WTC11 (cell line): Measurements from ENCODE around the gene ADRB2. TPM values are rescaled to one million over a fixed set of nuclear protein-coding genes. Genes with fewer than 3 reads are reported as not detected.

Experiments used
- ATAC-seq: fragments of 200-7000 bp; cut with Tn5 transposase; 2 replicates; pipeline ENCODE4 v1.10.0; 2021; ENCODE audit warnings: mild to moderate bottlenecking, moderate library complexity
- CTCF ChIA-PET: fragments of 300-600 bp; sonication (Branson Sonifier 250); formaldehyde crosslinking; loops from one replicate; lab custom pipeline; 2021; ENCODE audit warnings: antibody characterized with exemption; lab: Charles Lee
- POLR2A ChIA-PET: fragments of 350-600 bp; sonication (Branson Sonifier 250); formaldehyde crosslinking; loops from one replicate; lab custom pipeline; 2021; ENCODE audit warnings: antibody characterized with exemption; lab: Charles Lee
- DNase-seq: peaks from one replicate; pipeline ENCODE4 v3.0.0; 2021; ENCODE audit warnings: low spot score
- H3K27ac Mint-ChIP-seq: 2 replicates; pipeline ENCODE4 v1.8.0; 2021; ENCODE audit warnings: mixed read lengths
- H3K27me3 Mint-ChIP-seq: 2 replicates; pipeline ENCODE4 v1.8.0; 2021; ENCODE audit warnings: low read depth, mild to moderate bottlenecking, moderate library complexity, mixed read lengths
- H3K36me3 Mint-ChIP-seq: 2 replicates; pipeline ENCODE4 v1.8.0; 2021; ENCODE audit warnings: mixed read lengths
- H3K4me1 Mint-ChIP-seq: 2 replicates; pipeline ENCODE4 v1.8.0; 2022; ENCODE audit warnings: mixed read lengths
- H3K4me3 Mint-ChIP-seq: 2 replicates; pipeline ENCODE4 v1.8.0; 2021; ENCODE audit warnings: mild to moderate bottlenecking, moderate library complexity, mixed read lengths
- H3K9me3 Mint-ChIP-seq: 2 replicates; pipeline ENCODE4 v1.8.0; 2021; ENCODE audit warnings: mixed read lengths
- CREB1 ChIP-seq: sonication (generic); formaldehyde crosslinking; IDR thresholded peaks from 2 replicates; pipeline ENCODE4 v1.8.0; 2023; ENCODE audit warnings: mild to moderate bottlenecking, missing genetic modification reagents
- NFYB ChIP-seq: sonication (generic); formaldehyde crosslinking; conservative IDR thresholded peaks from 2 replicates; pipeline ENCODE4 v1.8.0; 2022; ENCODE audit warnings: low read depth, missing genetic modification reagents
- NR3C1 ChIP-seq: sonication (generic); formaldehyde crosslinking; conservative IDR thresholded peaks from 2 replicates; pipeline ENCODE4 v1.8.1; 2023; ENCODE audit warnings: low read depth, mild to moderate bottlenecking, missing genetic modification reagents
- SMAD3 ChIP-seq: sonication (generic); formaldehyde crosslinking; IDR thresholded peaks from 2 replicates; pipeline ENCODE4 v1.8.0; 2022; ENCODE audit warnings: missing genetic modification reagents, mild to moderate bottlenecking, borderline replicate concordance
- SOX15 ChIP-seq: fragments of 250-450 bp; sonication (Bioruptor Pico); IDR thresholded peaks from 2 replicates; pipeline ENCODE4 v1.9.0; 2021; ENCODE audit warnings: mild to moderate bottlenecking
- ZNF219 ChIP-seq: sonication (generic); formaldehyde crosslinking; IDR thresholded peaks from 2 replicates; pipeline ENCODE4 v1.8.0; 2023; ENCODE audit warnings: missing genetic modification reagents, mild to moderate bottlenecking, borderline replicate concordance
- ZNF396 ChIP-seq: fragments of 250-450 bp; sonication (Bioruptor Pico); IDR thresholded peaks from 2 replicates; pipeline ENCODE4 v1.8.0; 2021; ENCODE audit warnings: mild to moderate bottlenecking, moderate library complexity, borderline replicate concordance
- ZNF532 ChIP-seq: fragments of 250-450 bp; sonication (Bioruptor Pico); IDR thresholded peaks from 2 replicates; pipeline ENCODE4 v1.9.0; 2021; ENCODE audit warnings: mild to moderate bottlenecking, borderline replicate concordance
- total RNA-seq: library from RNA; stranded (reverse); gene quantifications from 3 replicates; pipeline ENCODE4 v1.2.3, GENCODE V29; 2021
- TF ChIP-seq, protein P1 (sequence below): sonication (generic); formaldehyde crosslinking; conservative IDR thresholded peaks from 2 replicates; pipeline ENCODE4 v1.8.1; 2022; ENCODE audit warnings: mild to moderate bottlenecking, missing genetic modification reagents
- TF ChIP-seq, protein P2 (sequence below): fragments of 250-450 bp; sonication (Bioruptor Pico); IDR thresholded peaks from 2 replicates; pipeline ENCODE4 v2.1.2; 2022; ENCODE audit warnings: mild to moderate bottlenecking, moderate library complexity
- TF ChIP-seq, protein P3 (sequence below): sonication (generic); formaldehyde crosslinking; IDR thresholded peaks from 2 replicates; pipeline ENCODE4 v1.8.1; 2023; ENCODE audit warnings: mild to moderate bottlenecking, moderate library complexity, missing genetic modification reagents
- TF ChIP-seq, protein P4 (sequence below): sonication (generic); formaldehyde crosslinking; IDR thresholded peaks from 2 replicates; pipeline ENCODE4 v1.8.0; 2022; ENCODE audit warnings: mild to moderate bottlenecking, missing genetic modification reagents
- TF ChIP-seq, protein P5 (sequence below): sonication (generic); formaldehyde crosslinking; IDR thresholded peaks from 2 replicates; pipeline ENCODE4 v1.8.1; 2023; ENCODE audit warnings: mild to moderate bottlenecking, missing genetic modification reagents
- TF ChIP-seq, protein P6 (sequence below): fragments of 250-450 bp; sonication (Bioruptor Pico); IDR thresholded peaks from 2 replicates; pipeline ENCODE4 v1.9.0; 2021; ENCODE audit warnings: mild to moderate bottlenecking
- TF ChIP-seq, protein P7 (sequence below): sonication (generic); formaldehyde crosslinking; IDR thresholded peaks from 2 replicates; pipeline ENCODE4 v1.8.1; 2023; ENCODE audit warnings: mild to moderate bottlenecking, missing genetic modification reagents, moderate library complexity
- TF ChIP-seq, protein P8 (sequence below): sonication (generic); formaldehyde crosslinking; IDR thresholded peaks from 2 replicates; pipeline ENCODE4 v1.8.0; 2022; ENCODE audit warnings: missing genetic modification reagents

Gene ADRB2
- total RNA-seq, 1 experiment from 2014 or later, result 1.2 TPM

- POLR2A ChIA-PET, result no interaction called here
- peaks cover 33% of the 10 kb centered on the region for H3K4me1 Mint-ChIP-seq
- TF ChIP-seq, protein P1, sequence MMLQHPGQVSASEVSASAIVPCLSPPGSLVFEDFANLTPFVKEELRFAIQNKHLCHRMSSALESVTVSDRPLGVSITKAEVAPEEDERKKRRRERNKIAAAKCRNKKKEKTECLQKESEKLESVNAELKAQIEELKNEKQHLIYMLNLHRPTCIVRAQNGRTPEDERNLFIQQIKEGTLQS (CRISPR knock-in tag), result no peak
- TF ChIP-seq SOX15 (CRISPR knock-in tag) (no peak), NFYB (no peak), ZNF532 (CRISPR knock-in tag) (no peak), CREB1 (no peak), NR3C1 (CRISPR knock-in tag) (no peak), ZNF219 (CRISPR knock-in tag) (no peak)
- TF ChIP-seq, protein P2, sequence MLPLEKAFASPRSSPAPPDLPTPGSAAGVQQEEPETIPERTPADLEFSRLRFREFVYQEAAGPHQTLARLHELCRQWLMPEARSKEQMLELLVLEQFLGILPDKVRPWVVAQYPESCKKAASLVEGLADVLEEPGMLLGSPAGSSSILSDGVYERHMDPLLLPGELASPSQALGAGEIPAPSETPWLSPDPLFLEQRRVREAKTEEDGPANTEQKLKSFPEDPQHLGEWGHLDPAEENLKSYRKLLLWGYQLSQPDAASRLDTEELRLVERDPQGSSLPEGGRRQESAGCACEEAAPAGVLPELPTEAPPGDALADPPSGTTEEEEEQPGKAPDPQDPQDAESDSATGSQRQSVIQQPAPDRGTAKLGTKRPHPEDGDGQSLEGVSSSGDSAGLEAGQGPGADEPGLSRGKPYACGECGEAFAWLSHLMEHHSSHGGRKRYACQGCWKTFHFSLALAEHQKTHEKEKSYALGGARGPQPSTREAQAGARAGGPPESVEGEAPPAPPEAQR (CRISPR knock-in tag), result no peak
- TF ChIP-seq, protein P3, sequence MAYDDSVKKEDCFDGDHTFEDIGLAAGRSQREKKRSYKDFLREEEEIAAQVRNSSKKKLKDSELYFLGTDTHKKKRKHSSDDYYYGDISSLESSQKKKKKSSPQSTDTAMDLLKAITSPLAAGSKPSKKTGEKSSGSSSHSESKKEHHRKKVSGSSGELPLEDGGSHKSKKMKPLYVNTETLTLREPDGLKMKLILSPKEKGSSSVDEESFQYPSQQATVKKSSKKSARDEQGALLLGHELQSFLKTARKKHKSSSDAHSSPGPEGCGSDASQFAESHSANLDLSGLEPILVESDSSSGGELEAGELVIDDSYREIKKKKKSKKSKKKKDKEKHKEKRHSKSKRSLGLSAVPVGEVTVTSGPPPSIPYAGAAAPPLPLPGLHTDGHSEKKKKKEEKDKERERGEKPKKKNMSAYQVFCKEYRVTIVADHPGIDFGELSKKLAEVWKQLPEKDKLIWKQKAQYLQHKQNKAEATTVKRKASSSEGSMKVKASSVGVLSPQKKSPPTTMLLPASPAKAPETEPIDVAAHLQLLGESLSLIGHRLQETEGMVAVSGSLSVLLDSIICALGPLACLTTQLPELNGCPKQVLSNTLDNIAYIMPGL (CRISPR knock-in tag), result no peak
- H3K27ac Mint-ChIP-seq, result no peak overlapping the region
- H3K9me3 Mint-ChIP-seq, result no peaks in the 10 kb centered on the region
- H3K27me3 Mint-ChIP-seq, result peaks cover 13% of the 10 kb centered on the region
- DNase-seq (no peak), ATAC-seq (peak; percentile 53; the same call in 1 of the 2 replicates)
- CTCF ChIA-PET, result interaction anchor here (0.9 to 1.7 kb wide), 3 partner anchors 12 to 124 kb away, joined by 3 to 12 read pairs (median 3); no protein-coding TSS in a partner anchor
- no peak overlapping the region for H3K4me3 Mint-ChIP-seq
- no peaks in the 10 kb centered on the region for H3K36me3 Mint-ChIP-seq
Measured at GRCh38 chr5:148833122-148833521, 6.7 kb downstream of the ADRB2 start.

DNA sequence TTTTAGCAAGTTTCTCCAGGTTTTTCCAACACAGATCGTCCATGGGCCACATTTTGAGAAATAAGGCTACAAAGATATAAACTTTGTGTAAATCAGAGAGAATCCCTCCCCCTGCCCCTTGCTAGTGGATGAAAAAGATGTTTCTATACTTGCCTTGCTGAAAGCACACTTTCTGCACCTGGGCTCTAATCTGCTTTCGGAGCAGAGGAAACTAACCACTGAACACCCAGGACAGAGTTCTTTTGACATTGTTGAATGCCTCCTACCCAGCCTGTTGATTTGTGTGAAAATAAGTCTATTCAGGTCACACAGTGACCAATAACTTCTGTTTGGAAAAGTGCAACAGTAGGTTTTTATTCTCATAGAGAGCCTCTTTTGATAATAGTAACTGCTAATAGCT, 7.5 kb downstream of the ADRB2 start:
- no peaks in the 10 kb centered on the region for H3K36me3 Mint-ChIP-seq
- ChIA-PET CTCF (interaction anchor here (1.6 kb wide), 1 partner anchor 123 kb away, joined by 5 read pairs; no protein-coding TSS in a partner anchor), POLR2A (no interaction called here)
- peaks cover 26% of the 10 kb centered on the region for H3K4me1 Mint-ChIP-seq
- H3K27me3 Mint-ChIP-seq, result peaks cover 6% of the 10 kb centered on the region
- no peak overlapping the region for H3K4me3 Mint-ChIP-seq
- no peak overlapping the region for H3K27ac Mint-ChIP-seq
- DNase-seq (no peak), ATAC-seq (no peak)
- no peaks in the 10 kb centered on the region for H3K9me3 Mint-ChIP-seq
- TF ChIP-seq SMAD3 (CRISPR knock-in tag), result no peak
- TF ChIP-seq, protein P4, sequence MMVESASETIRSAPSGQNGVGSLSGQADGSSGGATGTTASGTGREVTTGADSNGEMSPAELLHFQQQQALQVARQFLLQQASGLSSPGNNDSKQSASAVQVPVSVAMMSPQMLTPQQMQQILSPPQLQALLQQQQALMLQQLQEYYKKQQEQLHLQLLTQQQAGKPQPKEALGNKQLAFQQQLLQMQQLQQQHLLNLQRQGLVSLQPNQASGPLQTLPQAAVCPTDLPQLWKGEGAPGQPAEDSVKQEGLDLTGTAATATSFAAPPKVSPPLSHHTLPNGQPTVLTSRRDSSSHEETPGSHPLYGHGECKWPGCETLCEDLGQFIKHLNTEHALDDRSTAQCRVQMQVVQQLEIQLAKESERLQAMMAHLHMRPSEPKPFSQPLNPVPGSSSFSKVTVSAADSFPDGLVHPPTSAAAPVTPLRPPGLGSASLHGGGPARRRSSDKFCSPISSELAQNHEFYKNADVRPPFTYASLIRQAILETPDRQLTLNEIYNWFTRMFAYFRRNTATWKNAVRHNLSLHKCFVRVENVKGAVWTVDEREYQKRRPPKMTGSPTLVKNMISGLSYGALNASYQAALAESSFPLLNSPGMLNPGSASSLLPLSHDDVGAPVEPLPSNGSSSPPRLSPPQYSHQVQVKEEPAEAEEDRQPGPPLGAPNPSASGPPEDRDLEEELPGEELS (CRISPR knock-in tag), result no peak
- TF ChIP-seq ZNF396 (CRISPR knock-in tag), result no peak
- TF ChIP-seq, protein P5, sequence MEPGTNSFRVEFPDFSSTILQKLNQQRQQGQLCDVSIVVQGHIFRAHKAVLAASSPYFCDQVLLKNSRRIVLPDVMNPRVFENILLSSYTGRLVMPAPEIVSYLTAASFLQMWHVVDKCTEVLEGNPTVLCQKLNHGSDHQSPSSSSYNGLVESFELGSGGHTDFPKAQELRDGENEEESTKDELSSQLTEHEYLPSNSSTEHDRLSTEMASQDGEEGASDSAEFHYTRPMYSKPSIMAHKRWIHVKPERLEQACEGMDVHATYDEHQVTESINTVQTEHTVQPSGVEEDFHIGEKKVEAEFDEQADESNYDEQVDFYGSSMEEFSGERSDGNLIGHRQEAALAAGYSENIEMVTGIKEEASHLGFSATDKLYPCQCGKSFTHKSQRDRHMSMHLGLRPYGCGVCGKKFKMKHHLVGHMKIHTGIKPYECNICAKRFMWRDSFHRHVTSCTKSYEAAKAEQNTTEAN (CRISPR knock-in tag), result no peak
- TF ChIP-seq, protein P6, sequence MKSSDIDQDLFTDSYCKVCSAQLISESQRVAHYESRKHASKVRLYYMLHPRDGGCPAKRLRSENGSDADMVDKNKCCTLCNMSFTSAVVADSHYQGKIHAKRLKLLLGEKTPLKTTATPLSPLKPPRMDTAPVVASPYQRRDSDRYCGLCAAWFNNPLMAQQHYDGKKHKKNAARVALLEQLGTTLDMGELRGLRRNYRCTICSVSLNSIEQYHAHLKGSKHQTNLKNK (CRISPR knock-in tag), result no peak
- TF ChIP-seq, protein P7, sequence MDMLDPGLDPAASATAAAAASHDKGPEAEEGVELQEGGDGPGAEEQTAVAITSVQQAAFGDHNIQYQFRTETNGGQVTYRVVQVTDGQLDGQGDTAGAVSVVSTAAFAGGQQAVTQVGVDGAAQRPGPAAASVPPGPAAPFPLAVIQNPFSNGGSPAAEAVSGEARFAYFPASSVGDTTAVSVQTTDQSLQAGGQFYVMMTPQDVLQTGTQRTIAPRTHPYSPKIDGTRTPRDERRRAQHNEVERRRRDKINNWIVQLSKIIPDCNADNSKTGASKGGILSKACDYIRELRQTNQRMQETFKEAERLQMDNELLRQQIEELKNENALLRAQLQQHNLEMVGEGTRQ (CRISPR knock-in tag), result no peak
- TF ChIP-seq, protein P8, sequence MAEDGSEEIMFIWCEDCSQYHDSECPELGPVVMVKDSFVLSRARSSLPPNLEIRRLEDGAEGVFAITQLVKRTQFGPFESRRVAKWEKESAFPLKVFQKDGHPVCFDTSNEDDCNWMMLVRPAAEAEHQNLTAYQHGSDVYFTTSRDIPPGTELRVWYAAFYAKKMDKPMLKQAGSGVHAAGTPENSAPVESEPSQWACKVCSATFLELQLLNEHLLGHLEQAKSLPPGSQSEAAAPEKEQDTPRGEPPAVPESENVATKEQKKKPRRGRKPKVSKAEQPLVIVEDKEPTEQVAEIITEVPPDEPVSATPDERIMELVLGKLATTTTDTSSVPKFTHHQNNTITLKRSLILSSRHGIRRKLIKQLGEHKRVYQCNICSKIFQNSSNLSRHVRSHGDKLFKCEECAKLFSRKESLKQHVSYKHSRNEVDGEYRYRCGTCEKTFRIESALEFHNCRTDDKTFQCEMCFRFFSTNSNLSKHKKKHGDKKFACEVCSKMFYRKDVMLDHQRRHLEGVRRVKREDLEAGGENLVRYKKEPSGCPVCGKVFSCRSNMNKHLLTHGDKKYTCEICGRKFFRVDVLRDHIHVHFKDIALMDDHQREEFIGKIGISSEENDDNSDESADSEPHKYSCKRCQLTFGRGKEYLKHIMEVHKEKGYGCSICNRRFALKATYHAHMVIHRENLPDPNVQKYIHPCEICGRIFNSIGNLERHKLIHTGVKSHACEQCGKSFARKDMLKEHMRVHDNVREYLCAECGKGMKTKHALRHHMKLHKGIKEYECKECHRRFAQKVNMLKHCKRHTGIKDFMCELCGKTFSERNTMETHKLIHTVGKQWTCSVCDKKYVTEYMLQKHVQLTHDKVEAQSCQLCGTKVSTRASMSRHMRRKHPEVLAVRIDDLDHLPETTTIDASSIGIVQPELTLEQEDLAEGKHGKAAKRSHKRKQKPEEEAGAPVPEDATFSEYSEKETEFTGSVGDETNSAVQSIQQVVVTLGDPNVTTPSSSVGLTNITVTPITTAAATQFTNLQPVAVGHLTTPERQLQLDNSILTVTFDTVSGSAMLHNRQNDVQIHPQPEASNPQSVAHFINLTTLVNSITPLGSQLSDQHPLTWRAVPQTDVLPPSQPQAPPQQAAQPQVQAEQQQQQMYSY (CRISPR knock-in tag), result no peak
